B cell (primary cell): ENCODE data around the gene PTPRG.

Experiments used
- EZH2 ChIP-seq: IDR thresholded peaks from 2 replicates; pipeline ENCODE4 v1.6.1; 2012; ENCODE audit warnings: borderline replicate concordance, low read depth, mild to moderate bottlenecking, moderate library complexity, low read length; ENCODE audit not compliant: insufficient read depth, poor library complexity, severe bottlenecking
- TF ChIP-seq, protein P1 (sequence below): fragments of 200-600 bp; IDR thresholded peaks from one replicate; pipeline ENCODE4 v1.8.0; 2022; ENCODE audit warnings: antibody characterized with exemption, mild to moderate bottlenecking

- TF ChIP-seq EZH2, result no peak
- TF ChIP-seq, protein P1, sequence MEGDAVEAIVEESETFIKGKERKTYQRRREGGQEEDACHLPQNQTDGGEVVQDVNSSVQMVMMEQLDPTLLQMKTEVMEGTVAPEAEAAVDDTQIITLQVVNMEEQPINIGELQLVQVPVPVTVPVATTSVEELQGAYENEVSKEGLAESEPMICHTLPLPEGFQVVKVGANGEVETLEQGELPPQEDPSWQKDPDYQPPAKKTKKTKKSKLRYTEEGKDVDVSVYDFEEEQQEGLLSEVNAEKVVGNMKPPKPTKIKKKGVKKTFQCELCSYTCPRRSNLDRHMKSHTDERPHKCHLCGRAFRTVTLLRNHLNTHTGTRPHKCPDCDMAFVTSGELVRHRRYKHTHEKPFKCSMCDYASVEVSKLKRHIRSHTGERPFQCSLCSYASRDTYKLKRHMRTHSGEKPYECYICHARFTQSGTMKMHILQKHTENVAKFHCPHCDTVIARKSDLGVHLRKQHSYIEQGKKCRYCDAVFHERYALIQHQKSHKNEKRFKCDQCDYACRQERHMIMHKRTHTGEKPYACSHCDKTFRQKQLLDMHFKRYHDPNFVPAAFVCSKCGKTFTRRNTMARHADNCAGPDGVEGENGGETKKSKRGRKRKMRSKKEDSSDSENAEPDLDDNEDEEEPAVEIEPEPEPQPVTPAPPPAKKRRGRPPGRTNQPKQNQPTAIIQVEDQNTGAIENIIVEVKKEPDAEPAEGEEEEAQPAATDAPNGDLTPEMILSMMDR, result no peak
These were observed 761.9 kb downstream of the PTPRG start for GRCh38 chr3:62323241-62323640.
